Kidney glomerular epithelial cell (primary cell): Measurements from ENCODE around the gene RNF26.

ENCODE experiments used
- DNase-seq: peaks from one replicate; lab custom pipeline; 2025; lab: John Stamatoyannopoulos, UW

The RNF26 gene

GRCh38 chr11:119316016-119316728 lies 18.2 kb upstream of the RNF26 start:
- no peak for DNase-seq

GRCh38 chr11:119316729-119317591 lies 17.4 kb upstream of the RNF26 start, which contains the start of gene MCAM:
MCAM (minus strand) TSS chr11:119317130; CDS start chr11:119317101, 29 bp downstream.
- DNase-seq: no peak

DNA sequence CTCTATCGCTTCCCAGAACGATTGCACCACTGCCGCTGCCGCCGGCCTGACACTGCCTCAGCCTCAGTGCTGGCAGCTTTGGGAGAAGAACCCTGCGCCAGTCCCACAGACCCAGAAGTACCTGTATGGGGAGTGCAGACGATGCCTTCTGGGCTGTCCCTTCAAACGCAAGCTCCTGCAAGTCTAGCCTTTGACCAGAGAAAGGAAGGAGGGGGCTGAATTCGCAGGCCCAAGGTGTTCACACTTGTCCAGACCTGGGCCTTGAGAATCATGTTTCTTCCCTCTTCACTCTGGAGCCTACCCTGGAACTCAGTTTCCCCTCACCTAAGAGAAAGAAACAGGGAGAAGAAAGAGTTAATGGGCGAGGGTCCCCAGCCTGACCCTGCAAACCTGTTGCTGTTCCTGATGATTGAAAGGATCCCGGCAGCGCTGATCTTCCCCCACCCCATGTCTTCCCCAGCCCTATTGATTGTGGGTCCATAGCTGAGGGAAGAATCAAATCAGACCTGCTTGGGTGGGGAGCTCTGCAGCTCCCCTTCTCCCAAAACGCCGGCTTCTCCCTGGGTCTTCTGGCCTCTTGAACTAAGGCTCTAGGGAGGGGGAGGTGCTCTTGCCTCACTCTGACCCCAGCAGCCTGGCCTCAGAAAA lies 16.6 kb upstream of the RNF26 start:
- no peak for DNase-seq

DNA sequence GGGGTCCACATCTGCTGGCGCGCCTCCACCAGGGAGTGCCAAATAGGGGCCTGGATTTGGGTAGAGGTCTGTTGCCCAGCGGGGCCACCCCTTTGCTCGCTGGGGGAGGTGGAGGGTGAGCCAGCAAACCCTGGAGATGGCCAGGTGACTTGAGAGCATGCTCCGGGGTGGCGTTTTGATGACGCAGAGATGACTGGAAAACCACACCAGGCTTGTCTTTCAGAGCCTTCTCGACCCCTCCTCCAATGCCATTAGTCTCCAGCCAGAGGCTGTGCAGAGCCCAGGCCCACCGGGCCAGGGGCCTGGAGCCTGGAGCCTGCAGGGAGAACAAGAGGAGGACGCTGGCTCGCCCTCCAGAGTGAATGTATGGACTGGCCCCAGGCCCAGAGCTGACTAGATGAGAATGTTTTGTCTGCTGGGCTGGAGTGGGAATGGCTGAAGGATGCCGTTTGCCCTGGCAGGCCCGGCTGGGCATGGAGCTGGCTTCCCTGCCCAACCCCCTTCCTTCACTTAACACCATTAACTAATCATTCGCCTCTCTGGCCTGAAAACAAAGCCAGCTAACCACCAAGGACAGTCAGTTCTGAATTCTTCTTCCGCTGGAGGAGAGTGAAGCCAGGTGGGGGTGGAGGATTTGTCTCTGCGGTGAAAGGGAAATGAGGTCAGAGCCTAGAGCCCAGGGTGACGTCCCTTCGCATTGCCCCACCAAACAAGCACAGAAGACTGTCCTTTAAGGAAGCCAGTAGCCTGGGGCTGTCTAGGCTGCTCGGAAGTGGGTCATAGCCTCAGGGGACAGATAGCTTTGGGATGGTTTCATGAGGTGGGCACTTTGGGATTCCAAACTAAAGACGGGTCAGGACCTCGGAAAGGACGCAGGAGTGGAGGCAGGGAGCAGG lies 15.8 kb upstream of the RNF26 start:
- DNase-seq: no peak

DNA sequence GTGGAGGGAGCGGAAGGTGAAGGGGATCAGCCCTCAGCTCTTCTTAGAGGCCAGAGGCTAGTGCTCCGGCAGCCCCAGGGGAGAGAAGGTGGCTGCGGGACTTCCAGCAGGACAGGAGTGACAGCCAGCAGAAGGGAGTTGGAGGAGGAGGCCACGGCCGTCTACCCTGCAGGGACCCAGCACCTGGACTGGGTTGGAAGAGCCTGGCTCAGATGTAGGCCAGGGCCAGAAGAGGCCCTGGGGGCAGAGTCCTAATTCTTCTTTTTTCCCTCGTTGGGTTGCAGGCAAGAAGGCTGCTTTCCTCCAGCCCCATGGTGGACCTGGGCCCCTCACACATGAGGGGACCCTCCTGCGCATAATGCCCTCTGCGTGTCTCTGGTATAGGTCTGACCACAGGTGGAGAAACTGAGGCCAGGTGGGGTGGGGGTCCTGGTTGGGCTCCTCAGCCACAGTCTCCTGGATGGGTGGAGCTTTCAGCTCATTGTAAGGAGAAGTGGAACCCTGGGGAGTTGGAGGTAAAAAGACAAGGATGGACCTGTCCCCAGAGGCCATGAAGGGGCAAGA lies 15.1 kb upstream of the RNF26 start:
- no peak for DNase-seq

DNA sequence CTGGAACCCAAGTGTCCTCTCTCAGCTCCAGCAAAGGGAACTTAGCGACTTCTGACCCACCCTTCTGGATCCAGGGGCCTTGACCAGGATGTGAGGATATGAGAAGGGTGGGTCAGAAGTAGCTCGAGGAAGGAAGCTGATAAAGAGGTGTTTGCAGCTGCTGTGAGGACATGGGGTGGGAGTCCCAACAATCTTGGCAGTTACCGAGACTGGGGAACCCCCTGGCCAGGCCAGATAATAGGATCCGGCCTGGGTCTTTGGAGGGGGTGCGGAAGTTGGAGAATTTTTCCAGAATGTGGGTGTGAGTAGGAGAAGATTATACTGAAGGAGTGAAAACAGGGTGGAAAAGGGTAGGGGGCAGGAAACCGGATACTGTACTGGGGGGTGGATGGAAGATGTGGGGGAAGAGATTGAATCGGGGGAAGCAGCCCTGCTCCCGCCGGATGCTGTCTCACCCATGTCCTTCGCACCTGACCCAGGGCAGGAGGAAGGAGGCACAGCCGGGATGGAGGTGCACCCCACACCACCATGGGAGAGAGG lies 14.6 kb upstream of the RNF26 start:
- DNase-seq: no peak

GRCh38 chr11:119320240-119320775 lies 14.0 kb upstream of the RNF26 start:
- DNase-seq: no peak

- DNase-seq: no peak
These were observed 13.4 kb upstream of the RNF26 start for GRCh38 chr11:119320776-119321524.

DNA sequence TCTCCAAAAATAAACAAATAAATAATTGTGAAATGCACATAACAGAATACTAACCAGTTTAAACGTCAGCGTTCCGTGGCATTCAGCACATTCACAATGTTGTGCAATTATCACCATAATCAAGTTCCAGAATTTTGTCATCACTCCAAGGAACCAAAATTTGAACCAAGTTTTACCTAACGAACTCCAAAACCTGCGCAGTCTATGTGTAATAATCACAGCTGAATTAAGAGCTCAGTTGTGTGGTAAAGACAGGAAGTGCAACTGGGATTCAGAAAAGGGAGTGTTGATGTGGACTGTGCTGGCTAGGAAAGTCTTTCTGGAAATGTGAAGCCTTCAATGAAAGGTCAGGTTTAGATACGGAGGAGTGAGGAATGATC lies 12.0 kb upstream of the RNF26 start:
- no peak for DNase-seq

DNA sequence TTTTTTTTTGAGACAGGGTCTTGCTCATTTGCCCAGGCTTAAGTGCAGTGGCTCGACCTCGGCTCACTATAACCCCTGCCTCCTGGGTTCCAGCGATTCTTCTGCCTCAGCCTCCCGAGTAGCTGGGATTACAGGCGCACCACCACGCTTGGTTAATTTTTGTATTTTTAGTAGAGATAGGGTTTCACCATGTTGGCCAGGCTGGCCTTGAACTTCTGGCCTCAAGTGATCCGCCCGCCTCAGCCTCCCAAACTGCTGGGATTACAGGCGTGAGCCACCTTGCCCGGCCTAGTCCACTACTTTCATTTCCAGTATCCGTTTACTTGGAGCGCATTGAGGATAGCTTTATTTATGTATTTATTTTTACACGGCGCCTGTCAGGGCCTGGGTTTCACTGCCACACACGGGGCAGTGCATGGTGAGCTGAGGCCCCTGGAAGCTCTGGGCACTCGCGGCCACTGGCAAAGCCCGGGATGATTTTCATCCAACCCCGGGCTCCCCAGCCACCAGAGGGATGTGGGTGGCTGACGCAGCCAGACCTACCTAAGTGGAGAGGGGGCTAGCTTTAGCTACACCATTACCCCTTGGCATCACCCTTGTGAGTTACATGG lies 11.3 kb upstream of the RNF26 start:
- no peak for DNase-seq

DNA sequence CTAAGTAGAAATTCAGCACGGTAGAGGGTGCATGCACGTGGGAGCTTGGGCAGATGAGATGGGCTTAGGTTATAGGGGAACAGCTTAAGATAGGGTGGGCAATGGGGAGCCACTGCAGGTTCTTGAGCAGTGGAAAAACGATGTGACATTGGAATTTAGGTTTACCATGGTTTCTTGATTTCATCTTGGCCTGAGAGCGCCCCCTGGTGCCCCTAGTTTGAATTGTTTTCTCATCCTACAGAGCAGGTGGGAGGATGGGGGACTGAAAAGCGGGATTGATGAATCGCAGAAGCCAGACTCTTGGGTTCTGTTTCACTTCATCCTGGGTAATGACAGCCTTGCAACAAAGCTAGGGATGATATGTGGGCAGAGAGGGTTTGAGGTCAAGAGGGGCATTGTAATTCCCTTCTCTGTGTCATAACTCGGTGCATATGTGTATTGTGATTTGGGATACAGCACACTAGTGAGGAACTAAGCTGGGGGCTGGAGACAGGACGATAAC lies 10.7 kb upstream of the RNF26 start:
- DNase-seq: peak; percentile 62

GRCh38 chr11:119324189-119324588 lies 10.1 kb upstream of the RNF26 start:
- no peak for DNase-seq

DNA sequence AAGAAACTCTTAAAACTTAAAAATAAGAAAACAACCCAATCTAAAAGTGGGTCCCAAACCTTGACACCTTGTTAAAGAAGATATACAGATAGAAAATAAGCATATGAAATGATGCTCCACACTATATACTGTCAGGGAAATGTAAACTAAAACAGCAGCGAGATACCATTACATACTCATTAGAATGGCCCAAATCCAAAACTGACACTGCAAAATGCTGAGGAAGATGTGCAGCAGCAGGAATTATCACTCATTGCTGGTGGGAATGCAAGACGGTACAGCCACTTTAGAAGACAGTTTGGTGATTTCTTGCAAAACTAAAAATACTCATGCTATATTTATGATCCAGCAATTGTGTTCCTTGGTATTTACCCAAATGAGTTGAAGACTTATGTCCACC lies 5.0 kb upstream of the RNF26 start:
- DNase-seq: no peak

- no peak for DNase-seq
These were observed 4.1 kb upstream of the RNF26 start for GRCh38 chr11:119330237-119330636.

DNA sequence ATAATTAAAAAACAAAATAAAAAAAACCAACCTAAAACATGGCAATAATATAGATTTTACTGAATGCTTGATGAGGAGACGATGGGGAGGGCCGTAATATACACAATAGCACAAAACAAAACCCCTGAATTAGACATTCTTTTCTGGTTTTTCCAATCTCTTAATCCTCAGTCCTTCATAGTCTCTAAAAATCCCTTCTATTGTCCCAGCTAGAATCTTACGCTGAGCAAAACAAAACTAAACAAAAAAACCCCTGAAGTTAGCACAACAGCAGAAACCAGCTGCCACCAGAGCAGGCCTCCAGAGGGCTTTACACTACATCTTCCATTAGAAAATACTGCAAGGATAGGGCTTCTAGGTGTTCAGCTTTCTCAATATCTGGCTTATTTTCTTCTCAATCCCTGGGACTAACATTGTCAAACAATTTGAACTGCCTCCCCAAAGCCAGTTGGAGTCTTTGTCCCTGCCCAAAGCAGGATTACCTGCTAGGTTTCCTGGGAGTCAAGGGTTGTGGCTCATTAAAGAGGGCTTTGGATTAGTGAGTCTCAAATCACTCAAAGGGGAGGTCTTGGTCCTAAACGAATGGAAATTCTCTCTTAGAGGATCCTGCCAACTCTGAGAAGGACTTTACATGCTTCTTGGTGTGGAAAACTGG lies 2.1 kb upstream of the RNF26 start:
- no peak for DNase-seq

DNA sequence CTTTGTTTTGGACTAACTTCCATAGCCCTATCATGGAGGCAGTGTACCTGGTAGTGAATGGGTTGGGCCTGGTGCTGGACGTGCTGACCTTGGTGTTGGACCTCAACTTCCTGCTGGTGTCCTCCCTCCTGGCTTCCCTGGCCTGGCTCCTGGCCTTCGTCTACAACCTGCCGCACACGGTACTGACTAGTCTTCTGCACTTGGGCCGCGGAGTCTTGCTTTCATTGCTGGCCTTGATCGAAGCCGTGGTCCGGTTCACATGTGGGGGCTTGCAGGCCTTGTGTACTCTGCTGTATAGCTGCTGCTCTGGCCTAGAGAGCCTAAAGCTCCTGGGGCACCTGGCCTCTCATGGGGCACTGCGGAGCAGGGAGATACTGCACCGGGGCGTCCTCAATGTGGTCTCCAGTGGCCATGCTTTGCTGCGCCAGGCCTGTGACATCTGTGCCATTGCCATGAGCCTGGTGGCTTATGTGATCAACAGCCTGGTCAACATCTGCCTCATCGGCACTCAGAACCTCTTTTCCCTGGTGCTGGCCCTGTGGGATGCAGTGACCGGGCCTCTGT lies 846 bp downstream of the RNF26 start:
- DNase-seq: no peak

DNA sequence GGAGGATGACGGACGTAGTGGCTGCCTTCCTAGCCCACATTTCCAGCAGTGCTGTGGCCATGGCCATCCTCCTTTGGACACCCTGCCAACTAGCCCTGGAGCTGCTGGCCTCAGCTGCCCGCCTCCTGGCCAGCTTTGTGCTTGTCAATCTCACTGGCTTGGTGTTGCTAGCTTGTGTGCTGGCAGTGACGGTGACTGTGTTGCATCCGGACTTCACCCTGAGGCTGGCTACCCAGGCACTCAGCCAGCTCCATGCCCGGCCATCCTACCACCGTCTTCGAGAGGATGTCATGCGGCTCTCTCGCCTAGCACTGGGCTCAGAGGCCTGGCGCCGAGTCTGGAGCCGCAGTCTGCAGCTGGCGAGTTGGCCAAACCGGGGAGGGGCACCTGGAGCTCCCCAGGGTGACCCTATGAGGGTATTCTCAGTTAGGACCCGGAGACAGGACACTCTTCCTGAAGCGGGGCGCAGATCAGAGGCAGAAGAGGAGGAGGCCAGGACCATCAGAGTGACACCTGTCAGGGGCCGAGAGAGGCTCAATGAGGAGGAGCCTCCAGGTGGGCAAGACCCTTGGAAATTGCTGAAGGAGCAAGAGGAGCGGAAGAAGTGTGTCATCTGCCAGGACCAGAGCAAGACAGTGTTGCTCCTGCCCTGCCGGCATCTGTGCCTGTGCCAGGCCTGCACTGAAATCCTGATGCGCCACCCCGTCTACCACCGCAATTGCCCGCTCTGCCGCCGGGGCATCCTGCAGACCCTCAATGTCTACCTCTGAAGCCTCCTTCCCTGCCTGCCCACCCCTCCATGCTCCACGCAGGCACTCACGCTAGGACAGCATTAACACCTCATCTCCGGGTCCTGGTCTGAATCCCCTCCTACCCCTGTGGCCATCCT lies 1.6 kb downstream of the RNF26 start:
- no peak for DNase-seq
